Placental pericyte (primary cell): Measurements from ENCODE around the gene CYP4F11. TPM values are rescaled to one million over a fixed set of nuclear protein-coding genes. Genes with fewer than 3 reads are reported as not detected.

Source experiments
- small RNA-seq: library from RNA; depleted of rRNA; stranded (forward); fragments of <200 nt; gene quantifications from one replicate; pipeline ENCODE3, GENCODE V24; 2012; ENCODE audit warnings: low replicate concordance
- total RNA-seq: library from RNA; depleted of rRNA; stranded (reverse); fragments of >200 nt; gene quantifications from 2 replicates; pipeline ENCODE4 v1.2.3, GENCODE V29; 2012

Gene CYP4F11, protein sequence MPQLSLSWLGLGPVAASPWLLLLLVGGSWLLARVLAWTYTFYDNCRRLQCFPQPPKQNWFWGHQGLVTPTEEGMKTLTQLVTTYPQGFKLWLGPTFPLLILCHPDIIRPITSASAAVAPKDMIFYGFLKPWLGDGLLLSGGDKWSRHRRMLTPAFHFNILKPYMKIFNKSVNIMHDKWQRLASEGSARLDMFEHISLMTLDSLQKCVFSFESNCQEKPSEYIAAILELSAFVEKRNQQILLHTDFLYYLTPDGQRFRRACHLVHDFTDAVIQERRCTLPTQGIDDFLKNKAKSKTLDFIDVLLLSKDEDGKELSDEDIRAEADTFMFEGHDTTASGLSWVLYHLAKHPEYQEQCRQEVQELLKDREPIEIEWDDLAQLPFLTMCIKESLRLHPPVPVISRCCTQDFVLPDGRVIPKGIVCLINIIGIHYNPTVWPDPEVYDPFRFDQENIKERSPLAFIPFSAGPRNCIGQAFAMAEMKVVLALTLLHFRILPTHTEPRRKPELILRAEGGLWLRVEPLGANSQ
- not detected in 2 replicates for total RNA-seq

DNA sequence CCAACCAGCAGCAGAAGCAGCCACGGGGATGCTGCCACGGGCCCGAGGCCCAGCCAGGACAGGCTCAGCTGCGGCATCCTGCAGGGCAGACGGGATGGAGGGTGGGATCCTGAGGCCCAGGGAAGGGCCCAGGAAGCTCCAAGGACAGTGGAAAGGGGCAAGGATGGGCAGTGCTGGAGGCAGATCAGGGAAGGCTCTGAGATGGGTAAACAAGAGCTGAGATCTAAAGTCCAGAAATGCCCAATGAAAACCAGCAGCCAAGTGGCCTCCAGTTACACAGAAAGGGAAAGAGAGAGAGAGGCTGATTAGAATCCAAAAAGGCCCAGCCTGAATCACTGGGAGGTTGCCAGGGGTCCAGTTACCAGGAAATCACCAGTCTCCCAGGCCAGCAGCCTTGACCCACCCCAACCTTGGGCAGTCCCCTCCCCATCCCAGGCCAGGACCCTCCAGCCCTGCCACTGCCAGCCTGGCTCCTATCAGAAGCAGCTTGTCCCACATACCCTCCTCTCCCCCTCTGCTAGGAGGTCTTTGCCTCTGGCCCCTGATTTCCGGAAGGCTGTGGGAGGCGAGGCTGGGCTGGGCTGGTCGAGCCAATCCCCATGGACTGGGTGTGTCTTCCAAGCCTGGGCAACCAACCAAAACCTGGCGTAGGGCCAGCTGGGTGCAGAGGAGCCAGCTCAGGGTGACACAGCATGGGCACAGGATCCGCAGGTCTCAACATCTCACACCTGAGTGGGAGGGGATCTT lies at the start of gene CYP4F11:
TSS of gene CYP4F11 (minus strand) at position 198 of the 747 bp plus-strand sequence. CDS start at position 77, 121 bp downstream.

DNA sequence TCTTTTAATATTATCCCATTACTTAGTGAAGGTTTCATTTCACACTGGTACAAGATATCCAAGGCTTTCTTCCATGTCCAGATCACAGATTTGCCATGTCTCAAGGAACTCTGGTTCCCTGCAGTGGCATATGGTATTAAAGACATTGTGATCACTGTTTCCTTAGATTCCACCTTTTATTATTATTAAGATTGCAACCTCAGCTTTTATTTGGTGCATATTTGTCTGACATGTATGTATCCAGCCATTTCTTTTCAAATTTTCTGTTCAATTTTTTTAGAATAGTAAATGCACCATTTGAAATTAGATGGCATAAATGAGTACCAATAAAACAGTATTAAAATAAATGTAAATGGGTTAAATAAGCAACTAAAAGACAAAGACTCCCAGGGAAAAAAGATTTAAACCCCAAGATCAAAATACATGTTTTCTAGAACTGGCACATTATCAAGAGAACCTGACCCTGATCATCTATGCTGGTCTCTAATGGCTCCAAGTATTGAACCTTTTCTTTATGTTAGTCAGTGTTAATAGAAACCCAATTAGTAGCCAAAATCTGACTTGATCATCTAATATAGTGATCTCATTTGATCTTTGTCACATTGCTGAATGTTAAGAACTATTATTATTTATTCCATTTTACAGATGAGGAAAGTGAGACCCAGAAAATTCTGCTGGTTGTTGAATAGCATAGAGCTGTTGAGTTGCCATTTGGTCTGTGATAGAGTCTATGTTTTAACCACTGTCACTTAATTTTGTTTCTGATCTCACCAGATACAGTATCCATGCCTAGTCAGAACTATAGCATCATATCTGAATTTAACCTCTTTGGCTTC lies 14.1 kb upstream of the CYP4F11 start, which contains the start of gene OR10H4:
TSS of gene OR10H4 (plus strand) at position 786 of the 836 bp plus-strand sequence. CDS start at position 786, 0 bp downstream.

DNA sequence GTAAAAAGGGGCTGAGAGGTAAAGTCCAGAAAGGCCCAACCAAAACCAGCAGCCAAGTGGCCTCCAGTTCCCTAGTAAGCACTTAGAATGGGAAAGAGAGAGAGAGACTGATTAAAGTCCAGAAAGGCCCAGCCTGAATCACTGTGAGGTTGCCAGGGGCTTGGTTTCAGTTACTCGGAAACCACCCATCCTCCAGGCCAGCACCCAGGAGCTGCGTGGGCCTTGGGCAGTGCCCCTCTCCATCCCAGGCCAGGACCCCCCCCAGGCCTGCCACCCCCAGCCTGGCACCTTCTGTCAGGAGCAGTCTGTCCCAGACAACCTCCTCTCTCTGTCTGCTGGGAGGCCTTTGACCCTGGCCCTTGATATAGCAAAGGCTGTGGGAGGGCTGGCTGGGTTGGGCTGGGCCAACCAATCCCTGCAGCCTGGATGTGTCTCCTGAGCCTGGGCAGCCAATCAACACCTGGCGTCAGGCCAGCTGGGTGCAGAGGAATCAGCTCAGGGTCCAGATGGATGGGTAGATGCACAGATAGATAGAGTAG lies 36.5 kb downstream of the CYP4F11 start, which contains the start of gene CYP4F2:
TSS of gene CYP4F2 (minus strand) at position 337 of the 539 bp plus-strand sequence. CDS start 463 bp downstream, outside the sequence.

Small RNA genes within 50 kb of the gene (small RNA-seq; reads per million reads assigned to genes)
- gene CYP4F36P = not detected

Other genes starting within 250 kb of the CYP4F11 start
- not detected in 2 replicates for gene OR10H2, start 206.5 kb downstream of the CYP4F11 start, total RNA-seq
- gene OR10H3, start 196.5 kb downstream of the CYP4F11 start, total RNA-seq = not detected in 2 replicates
- not detected in 2 replicates for gene OR10H5, start 146.9 kb downstream of the CYP4F11 start, total RNA-seq
- not detected in 2 replicates for gene OR10H1, start 118.9 kb downstream of the CYP4F11 start, total RNA-seq
- not detected in 2 replicates for gene CYP4F2, start 36.5 kb downstream of the CYP4F11 start, total RNA-seq
- not detected in 2 replicates for gene OR10H4, start 14.5 kb upstream of the CYP4F11 start, total RNA-seq
- 1,030 and 1,294 TPM in 2 replicates for gene TPM4, start 142.0 kb upstream of the CYP4F11 start, total RNA-seq
- gene RAB8A, start 177.4 kb upstream of the CYP4F11 start, total RNA-seq = 54.7 and 102 TPM in 2 replicates
- not detected in 2 replicates for gene HSH2D, start 209.2 kb upstream of the CYP4F11 start, total RNA-seq
- gene CIB3, start 239.0 kb upstream of the CYP4F11 start, total RNA-seq = not detected in 2 replicates